HCT116 (cell line): Measurements from ENCODE around the gene KPNB1. TPM values are rescaled to one million over a fixed set of nuclear protein-coding genes. Genes with fewer than 3 reads are reported as not detected.

Experiments used
- ATAC-seq: fragments of 200-7000 bp; cut with Tn5 transposase; 2 replicates; pipeline ENCODE4 v1.9.1; 2020; ENCODE audit warnings: mild to moderate bottlenecking, moderate library complexity
- BruUV-seq: library from RNA; stranded (reverse); fragments of 400-500 nt; replicated peaks from 2 replicates; lab custom pipeline; 2021; lab: Mats Ljungman, UMichigan
- CTCF ChIA-PET: fragments of 300-600 bp; sonication (Branson Sonifier 250); formaldehyde crosslinking; loops from one replicate; lab custom pipeline; 2021; ENCODE audit warnings: antibody characterized with exemption; lab: Charles Lee
- POLR2A ChIA-PET: fragments of 300-600, 350-600 bp; sonication (Branson Sonifier 250); formaldehyde crosslinking; loops from one replicate; lab custom pipeline; 2021; ENCODE audit warnings: antibody characterized with exemption; lab: Charles Lee
- RAD21 ChIA-PET, 2 experiments: fragments of 300-600 bp; sonication (Branson Sonifier 250); formaldehyde crosslinking; loops; one replicate each; lab custom pipeline; 2023; ENCODE audit warnings: low total read pairs in 2 of 2; ENCODE audit not compliant: uncharacterized antibody in 2 of 2, unreplicated experiment in 2 of 2, low non-redundant PET in 1 of 2; lab: Charles Lee
- DNase-seq: peaks from one replicate; pipeline ENCODE4 v3.0.0-alpha.2; 2010; ENCODE audit warnings: low read depth, low spot score
- H2AFZ ChIP-seq: fragments of 200-600 bp; shearing (Covaris generic), sonication (generic); 2 replicates; pipeline ENCODE4 v1.6.1; 2017; ENCODE audit warnings: low read depth, mixed run types, mixed read lengths, antibody characterized with exemption, low read length; ENCODE audit not compliant: poor library complexity, severe bottlenecking
- H3K27ac ChIP-seq: 2 replicates; pipeline ENCODE4 v1.5.1; 2012; ENCODE audit warnings: low read depth, low read length
- H3K27me3 ChIP-seq: fragments of 200-600 bp; sonication (generic); 2 replicates; pipeline ENCODE4 v1.6.1; 2016; ENCODE audit warnings: mixed run types, low read length, mixed read lengths; ENCODE audit not compliant: insufficient read depth
- H3K36me3 ChIP-seq, 2 experiments: fragments of 200-500 bp in 1 of 2; fragments of 200-600 bp in 1 of 2; sonication (Bioruptor generic) in 1 of 2; sonication (generic) in 1 of 2; 2 replicates each; pipeline versions ENCODE4 v1.5.1 to v1.6.1; 2014 to 2016; ENCODE audit warnings: low read length in 2 of 2, inconsistent platforms in 1 of 2, mixed read lengths in 1 of 2, mixed run types in 1 of 2; ENCODE audit not compliant: insufficient read depth in 2 of 2, control insufficient read depth in 1 of 2
- H3K4me1 ChIP-seq, 2 experiments: fragments of 200-600 bp in 1 of 2; sonication (generic) in 1 of 2; 2 replicates each; pipeline versions ENCODE4 v1.5.1 to v1.6.1; 2012 to 2017; ENCODE audit warnings: low read length in 2 of 2, inconsistent platforms in 1 of 2, mild to moderate bottlenecking in 1 of 2, mixed read lengths in 1 of 2, mixed run types in 1 of 2, moderate library complexity in 1 of 2; ENCODE audit not compliant: insufficient read depth in 2 of 2, control insufficient read depth in 1 of 2
- H3K4me2 ChIP-seq: fragments of 200-600 bp; sonication (generic); 2 replicates; pipeline ENCODE4 v1.6.1; 2017; ENCODE audit warnings: mixed run types, low read length, mixed read lengths
- H3K4me3 ChIP-seq, 2 experiments: fragments of 200-600 bp in 1 of 2; sonication (generic) in 1 of 2; replicated peaks in 1 of 2; 2 replicates each; pipeline ENCODE4 v1.5.1; 2011 to 2016; ENCODE audit warnings: low read length in 2 of 2, control low read depth in 1 of 2, low read depth in 1 of 2, mild to moderate bottlenecking in 1 of 2, mixed read lengths in 1 of 2, mixed run types in 1 of 2
- H3K79me2 ChIP-seq: fragments of 200-600 bp; sonication (generic); 2 replicates; pipeline ENCODE4 v1.6.1; 2017; ENCODE audit warnings: mild to moderate bottlenecking, mixed run types, low read length, moderate library complexity, mixed read lengths; ENCODE audit not compliant: insufficient read depth
- H3K9ac ChIP-seq: fragments of 200-600 bp; sonication (generic); 2 replicates; pipeline ENCODE4 v1.6.1; 2016; ENCODE audit warnings: low read length, mixed read lengths
- H3K9me2 ChIP-seq: fragments of 200-600 bp; sonication (generic), shearing (Covaris generic); 2 replicates; pipeline ENCODE4 v1.6.1; 2017; ENCODE audit warnings: mixed run types, mild to moderate bottlenecking, moderate library complexity; ENCODE audit not compliant: insufficient read depth
- H3K9me3 ChIP-seq, 2 experiments: fragments of 200-500 bp in 1 of 2; fragments of 200-600 bp in 1 of 2; sonication (Bioruptor generic) in 1 of 2; sonication (generic) in 1 of 2; 2 replicates each; pipeline ENCODE4 v1.6.1; 2014 to 2017; ENCODE audit warnings: low read length in 2 of 2, mixed read lengths in 2 of 2, inconsistent platforms in 1 of 2, low read depth in 1 of 2, mild to moderate bottlenecking in 1 of 2, mixed run types in 1 of 2, moderate library complexity in 1 of 2; ENCODE audit not compliant: control insufficient read depth in 1 of 2, insufficient read depth in 1 of 2
- H4K20me1 ChIP-seq: fragments of 200-600 bp; sonication (generic), shearing (Covaris generic); 2 replicates; pipeline ENCODE4 v1.6.1; 2017; ENCODE audit warnings: mixed run types, mild to moderate bottlenecking, moderate library complexity; ENCODE audit not compliant: insufficient read depth
- EGR1 ChIP-seq: IDR thresholded peaks from 2 replicates; pipeline ENCODE4 v1.6.1; 2012; ENCODE audit warnings: low read depth
- EZH2 ChIP-seq: fragments of 200-600 bp; sonication (generic); IDR thresholded peaks from 2 replicates; pipeline ENCODE4 v1.6.1; 2017; ENCODE audit warnings: antibody characterized with exemption, mixed run types
- EZH2phosphoT487 ChIP-seq: fragments of 200-600 bp; IDR thresholded peaks from 2 replicates; pipeline ENCODE4 v1.6.1; 2018; ENCODE audit warnings: antibody characterized with exemption, borderline replicate concordance
- FOSL1 ChIP-seq: IDR thresholded peaks from 2 replicates; pipeline ENCODE4 v1.6.1; 2012; ENCODE audit warnings: low read depth
- POLR2A ChIP-seq: IDR thresholded peaks from 2 replicates; pipeline ENCODE4 v1.7.0; 2011; ENCODE audit warnings: borderline replicate concordance; ENCODE audit not compliant: insufficient read depth, insufficient read length; ENCODE audit errors: extremely low read depth
- SIN3A ChIP-seq: IDR thresholded peaks from 2 replicates; pipeline ENCODE4 v1.6.1; 2012; ENCODE audit warnings: low read depth
- SRF ChIP-seq: IDR thresholded peaks from 2 replicates; pipeline ENCODE4 v1.6.1; 2012; ENCODE audit warnings: low read depth
- ZFX ChIP-seq: fragments of 450-650 bp; IDR thresholded peaks from 2 replicates; pipeline ENCODE4 v1.6.1; 2017
- intact Hi-C: fragments of 100-400 bp; cut with micrococcal nuclease; formaldehyde crosslinking; loops from 2 replicates; pipeline ENCODE4 v1.10.0; 2022
- total RNA-seq: library from RNA; stranded (reverse); gene quantifications from one replicate; pipeline ENCODE4 v1.2.1, GENCODE V29; 2021; ENCODE audit not compliant: unreplicated experiment
- TF ChIP-seq, protein P1 (sequence below), 3 experiments: fragments of 200-600 bp in 1 of 3; sonication (generic) in 1 of 3; IDR thresholded peaks in 2 of 3; conservative IDR thresholded peaks in 1 of 3; 2 replicates each; pipeline ENCODE4 v1.5.1; 2012 to 2017; ENCODE audit warnings: low read depth in 2 of 3, low read length in 2 of 3, antibody characterized with exemption in 1 of 3, borderline replicate concordance in 1 of 3, control low read depth in 1 of 3, mild to moderate bottlenecking in 1 of 3, mixed read lengths in 1 of 3, mixed run types in 1 of 3, moderate library complexity in 1 of 3; ENCODE audit not compliant: insufficient read depth in 1 of 3

The KPNB1 gene
- total RNA-seq, 1 experiment from 2014 or later = 526 TPM

GRCh38 chr17:47675380-47676198, 25.9 kb downstream of the KPNB1 start:
- H3K4me3 ChIP-seq = no peak overlapping the region
- intact Hi-C loops = no loop called here
- TF ChIP-seq EZH2 (no peak), ZFX (no peak), SIN3A (no peak), EGR1 (no peak), SRF (no peak), FOSL1 (no peak), EZH2phosphoT487 (no peak), POLR2A (no peak)
- TF ChIP-seq, protein P1, sequence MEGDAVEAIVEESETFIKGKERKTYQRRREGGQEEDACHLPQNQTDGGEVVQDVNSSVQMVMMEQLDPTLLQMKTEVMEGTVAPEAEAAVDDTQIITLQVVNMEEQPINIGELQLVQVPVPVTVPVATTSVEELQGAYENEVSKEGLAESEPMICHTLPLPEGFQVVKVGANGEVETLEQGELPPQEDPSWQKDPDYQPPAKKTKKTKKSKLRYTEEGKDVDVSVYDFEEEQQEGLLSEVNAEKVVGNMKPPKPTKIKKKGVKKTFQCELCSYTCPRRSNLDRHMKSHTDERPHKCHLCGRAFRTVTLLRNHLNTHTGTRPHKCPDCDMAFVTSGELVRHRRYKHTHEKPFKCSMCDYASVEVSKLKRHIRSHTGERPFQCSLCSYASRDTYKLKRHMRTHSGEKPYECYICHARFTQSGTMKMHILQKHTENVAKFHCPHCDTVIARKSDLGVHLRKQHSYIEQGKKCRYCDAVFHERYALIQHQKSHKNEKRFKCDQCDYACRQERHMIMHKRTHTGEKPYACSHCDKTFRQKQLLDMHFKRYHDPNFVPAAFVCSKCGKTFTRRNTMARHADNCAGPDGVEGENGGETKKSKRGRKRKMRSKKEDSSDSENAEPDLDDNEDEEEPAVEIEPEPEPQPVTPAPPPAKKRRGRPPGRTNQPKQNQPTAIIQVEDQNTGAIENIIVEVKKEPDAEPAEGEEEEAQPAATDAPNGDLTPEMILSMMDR (IDR thresholded peaks at IDR 0.05 in 2 of 3, conservative IDR thresholded peaks at IDR 0.05 in 1 of 3; ENCODE audit: borderline replicate concordance in 1 of 3, insufficient read depth in 1 of 3, low read depth in 2 of 3, low read length in 2 of 3) = no peak
- H4K20me1 ChIP-seq = peaks cover 27% of the 10 kb centered on the region; the same call in 1 of the 2 replicates
- no peak overlapping the region for H3K9ac ChIP-seq
- no peaks in the 10 kb centered on the region for H3K9me3 ChIP-seq
- H3K4me1 ChIP-seq = no peaks in the 10 kb centered on the region
- H2AFZ ChIP-seq = no peak overlapping the region
- ATAC-seq (no peak), DNase-seq (no peak)
- ChIA-PET POLR2A (interaction anchor here (0.7 kb wide), 1 partner anchor 62 kb away, joined by 3 read pairs; no protein-coding TSS in a partner anchor), RAD21 (no interaction called here), CTCF (no interaction called here)
- H3K27me3 ChIP-seq = no peaks in the 10 kb centered on the region
- H3K27ac ChIP-seq = no peak overlapping the region
- peaks cover 94 to 97% of the 10 kb centered on the region in 2 experiments for H3K36me3 ChIP-seq
- H3K79me2 ChIP-seq = peaks cover 87% of the 10 kb centered on the region
- H3K9me2 ChIP-seq = no peaks in the 10 kb centered on the region
- no peak overlapping the region for H3K4me2 ChIP-seq
- BruUV-seq = TSS peak; percentile 5
